Adrenal gland (tissue), 12 donors: Measurements from ENCODE around the gene PCGF6. TPM values are rescaled to one million over a fixed set of nuclear protein-coding genes. Genes with fewer than 3 reads are reported as not detected.

Experiments
- DNase-seq, 7 donors: peaks; one replicate each; pipeline ENCODE4 v3.0.0-alpha.2; 2019 to 2020
- H3K27ac ChIP-seq, 5 donors: fragments of 200-600 bp; sonication (generic) in 4 of 5; 1 replicate in 3 of 5; 2 replicates in 2 of 5; pipeline versions ENCODE4 v1.5.1 to v1.8.0; 2016 to 2020; ENCODE audit warnings: mild to moderate bottlenecking in 1 of 5
- H3K27me3 ChIP-seq: fragments of 200-600 bp; 2 replicates; pipeline ENCODE4 v1.8.0; 2021
- H3K36me3 ChIP-seq, 2 donors: fragments of 200-600 bp; replicated peaks in 1 of 2; 1 replicate in 1 of 2; 2 replicates in 1 of 2; pipeline versions ENCODE4 v1.5.1 to v1.8.0; 2018 to 2022
- H3K4me1 ChIP-seq, 2 donors: fragments of 200-600 bp; replicated peaks in 1 of 2; 1 replicate in 1 of 2; 2 replicates in 1 of 2; pipeline versions ENCODE4 v1.5.1 to v1.8.0; 2018 to 2021
- H3K4me3 ChIP-seq, 4 donors: fragments of 200-600 bp; sonication (generic) in 3 of 4; one replicate each; pipeline ENCODE4 v1.5.1; 2016 to 2018
- H3K9me3 ChIP-seq, 3 donors: fragments of 200-600 bp; sonication (generic) in 1 of 3; replicated peaks in 1 of 3; 1 replicate in 2 of 3; 2 replicates in 1 of 3; pipeline versions ENCODE4 v1.5.1 to v1.8.0; 2016 to 2021
- POLR2A ChIP-seq, 2 donors: fragments of 450-650 bp; IDR thresholded peaks; one replicate each; pipeline ENCODE4 v1.6.1; 2017; ENCODE audit warnings: antibody characterized with exemption in 2 of 2, mild to moderate bottlenecking in 2 of 2, moderate library complexity in 1 of 2
- WGBS, 4 donors: extraction: QIAGEN DNeasy Blood & Tissue Kit in 2 of 4; methylation state at CpG; one replicate each; pipeline versions ENCODE4 v1.1.5 to v1.1.7; 2013 to 2017; 5-methylcytosine and 5-hydroxymethylcytosine counted together
- intact Hi-C, 2 donors: fragments of 100-400 bp; cut with DNase I; formaldehyde crosslinking; loops; one replicate each; pipeline versions ENCODE4 v1.14.1 to v1.15.0; 2022 to 2023
- microRNA counts, 2 donors: library from miRNA; unstranded; fragments of <30 nt; microRNA quantifications; one replicate each; lab custom pipeline; 2016
- microRNA-seq, 3 donors: library from miRNA; unstranded; fragments of <30 nt; microRNA quantifications; one replicate each; pipeline ENCODE4, GENCODE V29; 2017 to 2020
- polyA plus RNA-seq, 3 donors: library from polyadenylated mRNA; stranded (reverse); fragments of 200-250 nt in 2 of 3; fragments of 350-450 nt in 1 of 3; fragmentation: Illumina TruSeq in 1 of 3; extraction: RNeasy Lipid Tissue Mini Kit (QIAGEN cat#74804) in 1 of 3; gene quantifications; one replicate each; pipeline ENCODE4 v1.2.3, GENCODE V29; 2013 to 2014
- small RNA-seq, 2 donors: library from RNA; depleted of rRNA; stranded (forward); fragments of <200 nt; gene quantifications; one replicate each; pipeline ENCODE3, GENCODE V24; 2016
- total RNA-seq, 9 donors: library from RNA; depleted of rRNA in 4 of 9; stranded (reverse); fragments of >200 nt in 4 of 9; fragments of 120-200 nt in 1 of 9; fragmentation: NEBNext Ultra II Directional in 1 of 9; extraction: Animal tissue kit (Norgen Biotek cat#: 25700) in 1 of 9; gene quantifications; one replicate each; pipeline versions ENCODE4 v1.1.0 to v1.2.4, GENCODE V29; 2013 to 2023
- TF ChIP-seq, protein P1 (sequence below), 6 experiments: fragments of 450-650 bp in 4 of 6; fragments of 200-600 bp in 2 of 6; sonication (generic) in 1 of 6; IDR thresholded peaks; 1 replicate in 5 of 6; 2 replicates in 1 of 6; pipeline versions ENCODE4 v1.5.1 to v1.8.0; 2016 to 2021; ENCODE audit warnings: antibody characterized with exemption in 6 of 6, mild to moderate bottlenecking in 2 of 6, moderate library complexity in 1 of 6
- donor health status: healthy with polysubstance abuse.
- donor health status: Bipolar disorder and iron deficiency.
- donor health status: DM: yes; HTN: yes; CAD: no.
- donor health status: DM: no; HTN: no; CAD: no.
- donor health status: DM: no; HTN: no; CAD: no.
- donor health status: DM: yes; HTN: yes; CAD: no.

Gene PCGF6
- total and polyA plus RNA-seq, 12 donors = 3.1 to 12.3 (median 7.3) TPM

DNA sequence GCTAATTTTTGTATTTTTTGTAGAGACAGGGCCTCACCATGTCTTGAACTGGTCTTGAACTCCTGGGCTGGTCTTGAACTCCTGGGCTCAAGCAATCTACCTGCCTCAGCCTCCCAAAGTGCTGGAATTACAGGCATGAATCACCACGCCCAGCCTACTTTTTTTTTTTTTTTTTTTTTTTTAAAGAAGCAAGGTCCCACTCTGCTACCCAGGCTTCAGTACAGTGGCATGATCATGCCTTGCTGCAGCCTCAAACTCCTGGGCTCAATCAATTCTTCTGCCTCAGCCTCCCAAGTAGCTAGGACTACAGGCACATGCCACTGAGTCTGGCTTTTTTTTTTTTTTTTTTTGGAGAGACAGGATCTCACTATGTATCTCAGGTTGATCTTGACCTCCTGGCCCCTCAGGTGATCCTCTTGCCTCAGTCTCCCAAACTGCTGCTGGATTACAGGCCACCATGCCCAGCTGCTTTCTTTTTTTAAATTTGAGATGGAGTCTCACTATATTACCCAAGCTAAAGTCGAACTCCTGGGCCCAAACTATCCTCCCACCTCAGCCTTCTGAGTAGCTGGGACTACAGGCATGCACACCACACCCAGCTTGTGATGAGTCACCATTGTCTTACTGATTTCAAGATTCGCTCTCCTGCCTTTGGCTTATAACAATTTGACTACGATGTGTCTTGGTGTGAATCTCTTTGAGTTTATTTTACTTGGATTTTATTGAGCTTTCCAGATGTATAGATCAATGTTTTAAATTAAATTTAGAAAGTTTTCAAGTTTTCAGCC lies 96.2 kb downstream of the PCGF6 start:
- Histone ChIP-seq H3K27me3 (no peaks in the 10 kb centered on the region), H3K9me3 (no peaks in the 10 kb centered on the region), H3K27ac (no peak overlapping the region), H3K36me3 (no peaks in the 10 kb centered on the region), H3K4me3 (no peak overlapping the region), H3K4me1 (no peaks in the 10 kb centered on the region)
- 63 to 67% (median 65%) methylated on average over 4 of the region's 4 CpGs for whole genome bisulfite sequencing, 4 donors
- no peak for DNase-seq
- TF ChIP-seq, protein P1, sequence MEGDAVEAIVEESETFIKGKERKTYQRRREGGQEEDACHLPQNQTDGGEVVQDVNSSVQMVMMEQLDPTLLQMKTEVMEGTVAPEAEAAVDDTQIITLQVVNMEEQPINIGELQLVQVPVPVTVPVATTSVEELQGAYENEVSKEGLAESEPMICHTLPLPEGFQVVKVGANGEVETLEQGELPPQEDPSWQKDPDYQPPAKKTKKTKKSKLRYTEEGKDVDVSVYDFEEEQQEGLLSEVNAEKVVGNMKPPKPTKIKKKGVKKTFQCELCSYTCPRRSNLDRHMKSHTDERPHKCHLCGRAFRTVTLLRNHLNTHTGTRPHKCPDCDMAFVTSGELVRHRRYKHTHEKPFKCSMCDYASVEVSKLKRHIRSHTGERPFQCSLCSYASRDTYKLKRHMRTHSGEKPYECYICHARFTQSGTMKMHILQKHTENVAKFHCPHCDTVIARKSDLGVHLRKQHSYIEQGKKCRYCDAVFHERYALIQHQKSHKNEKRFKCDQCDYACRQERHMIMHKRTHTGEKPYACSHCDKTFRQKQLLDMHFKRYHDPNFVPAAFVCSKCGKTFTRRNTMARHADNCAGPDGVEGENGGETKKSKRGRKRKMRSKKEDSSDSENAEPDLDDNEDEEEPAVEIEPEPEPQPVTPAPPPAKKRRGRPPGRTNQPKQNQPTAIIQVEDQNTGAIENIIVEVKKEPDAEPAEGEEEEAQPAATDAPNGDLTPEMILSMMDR (IDR thresholded peaks at IDR 0.05) = no peak
- TF ChIP-seq POLR2A (IDR thresholded peaks at IDR 0.05) = no peak
- intact Hi-C loops = no loop called here

DNA sequence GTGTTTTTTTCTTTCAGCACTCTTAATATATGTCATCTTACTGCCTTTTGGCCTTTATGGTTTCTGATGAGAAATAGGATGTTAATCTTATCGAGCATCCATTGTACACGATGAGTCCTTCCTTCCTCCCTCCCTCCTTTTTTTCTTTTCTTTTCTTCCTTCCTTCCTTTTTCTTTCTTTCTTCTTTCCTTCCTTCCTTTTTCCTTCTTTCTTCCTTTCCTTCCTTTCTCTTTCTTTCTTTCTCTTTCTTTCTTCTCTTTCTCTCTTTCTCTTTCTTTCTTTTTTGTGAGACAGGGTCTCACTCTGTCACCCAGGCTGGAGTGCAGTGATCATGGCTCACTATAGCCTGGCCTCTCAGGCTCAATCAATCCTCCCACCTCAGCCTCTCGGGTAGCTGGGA lies 96.8 kb downstream of the PCGF6 start:
- Histone ChIP-seq H3K27me3 (no peaks in the 10 kb centered on the region), H3K4me3 (no peak overlapping the region), H3K27ac (no peak overlapping the region), H3K36me3 (no peaks in the 10 kb centered on the region), H3K4me1 (no peaks in the 10 kb centered on the region), H3K9me3 (no peaks in the 10 kb centered on the region)
- intact Hi-C loops = no loop called here
- 76 to 79% (median 78%) methylated on average over 3 of the region's 3 CpGs for WGBS, 4 donors
- no peak for DNase-seq
- TF ChIP-seq, protein P1 (IDR thresholded peaks at IDR 0.05) = no peak
- no peak for TF ChIP-seq POLR2A (IDR thresholded peaks at IDR 0.05)

MicroRNA genes within 50 kb of the gene (microRNA counts, 767-probe panel; counts per million panel counts)
- microRNA hsa-miR-1307-3p (lab: Ali Mortazavi, UCI) = 0 counts per million in 2 donors

Small RNA genes within 50 kb of the gene (microRNA-seq; reads per million reads assigned to microRNA genes)
- gene MIR1307 = 1,033 to 2,092 (median 1,117) reads per million in 3 donors

Small RNA genes within 50 kb of the gene (small RNA-seq; reads per million reads assigned to genes)
- 0 reads per million in 2 donors for gene RNU11-3P

Other genes starting within 250 kb of the PCGF6 start
- gene NT5C2, start 157.9 kb downstream of the PCGF6 start, total RNA-seq = 100 to 1,000 TPM in 1 of 9 donors, 10 to 100 TPM in 8; 23.2 to 101 (median 71.6) TPM
- 10 to 100 TPM; 32.9 to 92.5 (median 33.2) TPM for gene NT5C2, start 157.9 kb downstream of the PCGF6 start, polyA plus RNA-seq
- under 1 TPM in 1 of 9 donors, not detected in 8; 0.11 TPM for gene RPEL1, start 105.3 kb downstream of the PCGF6 start, total RNA-seq
- gene RPEL1, start 105.3 kb downstream of the PCGF6 start, polyA plus RNA-seq = under 1 TPM in 1 of 3 donors, not detected in 2; 0.09 TPM
- gene INA, start 74.0 kb downstream of the PCGF6 start, total RNA-seq = 10 to 100 TPM in 2 of 9 donors, 1 to 10 TPM in 2, under 1 TPM in 4, not detected in 1; 0.18 to 11.1 (median 3.9) TPM
- gene INA, start 74.0 kb downstream of the PCGF6 start, polyA plus RNA-seq = 10 to 100 TPM in 2 of 3 donors, 1 to 10 TPM in 1; 4.7 to 18.3 (median 14.8) TPM
- gene TAF5, start 16.8 kb upstream of the PCGF6 start, total RNA-seq = 1 to 10 TPM; 1.6 to 6.4 (median 4.0) TPM
- 1 to 10 TPM; 1.5 to 3.7 (median 2.5) TPM for gene TAF5, start 16.8 kb upstream of the PCGF6 start, polyA plus RNA-seq
- gene ATP5MK, start 45.3 kb upstream of the PCGF6 start, total RNA-seq = 100 to 1,000 TPM; 173 to 917 (median 329) TPM
- 1,000 to 10,000 TPM in 1 of 3 donors, 100 to 1,000 TPM in 2; 754 to 1,315 (median 756) TPM for gene ATP5MK, start 45.3 kb upstream of the PCGF6 start, polyA plus RNA-seq
- 10 to 100 TPM; 13.6 to 30.9 (median 21.1) TPM for gene PDCD11, start 45.5 kb upstream of the PCGF6 start, total RNA-seq
- 10 to 100 TPM; 20.4 to 39.7 (median 21.4) TPM for gene PDCD11, start 45.5 kb upstream of the PCGF6 start, polyA plus RNA-seq
- gene CALHM2, start 101.2 kb upstream of the PCGF6 start, total RNA-seq = 10 to 100 TPM in 8 of 9 donors, 1 to 10 TPM in 1; 3.8 to 56.8 (median 39.8) TPM
- 10 to 100 TPM in 2 of 3 donors, 1 to 10 TPM in 1; 9.6 to 33.1 (median 25.3) TPM for gene CALHM2, start 101.2 kb upstream of the PCGF6 start, polyA plus RNA-seq
- not detected for gene CALHM1, start 107.8 kb upstream of the PCGF6 start, total RNA-seq
- not detected for gene CALHM1, start 107.8 kb upstream of the PCGF6 start, polyA plus RNA-seq
- not detected for gene CALHM3, start 128.1 kb upstream of the PCGF6 start, total RNA-seq
- under 1 TPM in 1 of 3 donors, not detected in 2; 0.03 TPM for gene CALHM3, start 128.1 kb upstream of the PCGF6 start, polyA plus RNA-seq
- gene NEURL1, start 142.6 kb upstream of the PCGF6 start, total RNA-seq = 1 to 10 TPM in 4 of 9 donors, under 1 TPM in 2, not detected in 3; 0.18 to 7.7 (median 2.3) TPM
- 10 to 100 TPM in 1 of 3 donors, 1 to 10 TPM in 2; 1.0 to 12.5 (median 2.3) TPM for gene NEURL1, start 142.6 kb upstream of the PCGF6 start, polyA plus RNA-seq